Ascending aorta (tissue), 2 donors: ENCODE results near the gene TGM4. TPM values are rescaled to one million over a fixed set of nuclear protein-coding genes. Genes with fewer than 3 reads are reported as not detected.

Experiments used
- DNase-seq, 2 donors: peaks; one replicate each; pipeline ENCODE4 v3.0.0-alpha.2; 2019; ENCODE audit warnings: low spot score in 2 of 2
- H3K27ac ChIP-seq, 2 donors: fragments of 200-600 bp; sonication (generic); one replicate each; pipeline ENCODE4 v1.5.1; 2016 to 2017; ENCODE audit warnings: mild to moderate bottlenecking in 1 of 2
- H3K27me3 ChIP-seq: fragments of 200-600 bp; sonication (generic); one replicate; pipeline ENCODE4 v1.5.1; 2017
- H3K36me3 ChIP-seq, 2 donors: fragments of 200-600 bp; sonication (generic); one replicate each; pipeline ENCODE4 v1.5.1; 2016
- H3K4me1 ChIP-seq, 2 donors: fragments of 200-600 bp; sonication (generic); one replicate each; pipeline ENCODE4 v1.5.1; 2016 to 2017; ENCODE audit warnings: mild to moderate bottlenecking in 1 of 2
- H3K4me3 ChIP-seq, 2 donors: fragments of 200-600 bp; sonication (generic); one replicate each; pipeline ENCODE4 v1.5.1; 2016 to 2017; ENCODE audit warnings: mild to moderate bottlenecking in 1 of 2
- H3K9me3 ChIP-seq, 2 donors: fragments of 200-600 bp; sonication (generic); one replicate each; pipeline ENCODE4 v1.5.1; 2016
- CTCF ChIP-seq, 3 experiments: fragments of 200-600 bp in 2 of 3; fragments of 450-650 bp in 1 of 3; sonication (generic) in 2 of 3; IDR thresholded peaks; one replicate each; pipeline ENCODE4 v1.5.1; 2016 to 2019; ENCODE audit warnings: antibody characterized with exemption in 3 of 3, mild to moderate bottlenecking in 1 of 3, moderate library complexity in 1 of 3
- intact Hi-C: fragments of 100-400 bp; cut with DNase I; formaldehyde crosslinking; loops from one replicate; pipeline ENCODE4 v1.15.1; 2023
- total RNA-seq: library from RNA; depleted of rRNA; stranded (reverse); fragments of >200 nt; gene quantifications from one replicate; pipeline ENCODE4 v1.1.0, GENCODE V29; 2016

Gene TGM4
- total RNA-seq: not detected

- no peak within 1 kb of the TSS for H3K4me3 ChIP-seq
- H3K27ac ChIP-seq: no peak within 1 kb of the TSS
- no peaks in the 10 kb centered on the region for H3K36me3 ChIP-seq
- H3K27me3 ChIP-seq: no peaks in the 10 kb centered on the region
- no peaks in the 10 kb centered on the region for H3K4me1 ChIP-seq
- TF ChIP-seq CTCF (IDR thresholded peaks at IDR 0.05): no peak
- intact Hi-C loops: no loop called here
- no peak for DNase-seq
- no peaks in the 10 kb centered on the region for H3K9me3 ChIP-seq
Observed at GRCh38 chr3:44874308-44874707, at the start of gene TGM4. TSS of gene TGM4 (plus strand) at chr3:44874608. CDS start at chr3:44874679, 71 bp downstream.

- Histone ChIP-seq H3K9me3 (no peaks in the 10 kb centered on the region), H3K4me3 (no peak overlapping the region), H3K36me3 (no peaks in the 10 kb centered on the region), H3K4me1 (no peaks in the 10 kb centered on the region), H3K27me3 (no peaks in the 10 kb centered on the region), H3K27ac (no peak overlapping the region)
- DNase-seq: no peak
- no peak for TF ChIP-seq CTCF (IDR thresholded peaks at IDR 0.05)
- intact Hi-C loops: no loop called here
Observed at GRCh38 chr3:44825264-44825925, 49.0 kb upstream of the TGM4 start.

- intact Hi-C loops: no loop called here
- DNase-seq: no peak
- H3K27me3 ChIP-seq: no peaks in the 10 kb centered on the region
- H3K36me3 ChIP-seq: no peaks in the 10 kb centered on the region
- H3K9me3 ChIP-seq: no peaks in the 10 kb centered on the region
- H3K27ac ChIP-seq: no peak overlapping the region
- no peak for TF ChIP-seq CTCF (IDR thresholded peaks at IDR 0.05)
- no peak overlapping the region for H3K4me3 ChIP-seq
- no peaks in the 10 kb centered on the region for H3K4me1 ChIP-seq
Observed at GRCh38 chr3:44827196-44827595, 47.2 kb upstream of the TGM4 start.

- no peaks in the 10 kb centered on the region for H3K9me3 ChIP-seq
- no peak overlapping the region for H3K4me3 ChIP-seq
- H3K27ac ChIP-seq: no peak overlapping the region
- no peak for TF ChIP-seq CTCF (IDR thresholded peaks at IDR 0.05)
- H3K4me1 ChIP-seq: no peaks in the 10 kb centered on the region
- no peaks in the 10 kb centered on the region for H3K36me3 ChIP-seq
- no peak for DNase-seq
- intact Hi-C loops: no loop called here
- H3K27me3 ChIP-seq: no peaks in the 10 kb centered on the region
Observed at GRCh38 chr3:44831232-44831631, 43.2 kb upstream of the TGM4 start.

DNA sequence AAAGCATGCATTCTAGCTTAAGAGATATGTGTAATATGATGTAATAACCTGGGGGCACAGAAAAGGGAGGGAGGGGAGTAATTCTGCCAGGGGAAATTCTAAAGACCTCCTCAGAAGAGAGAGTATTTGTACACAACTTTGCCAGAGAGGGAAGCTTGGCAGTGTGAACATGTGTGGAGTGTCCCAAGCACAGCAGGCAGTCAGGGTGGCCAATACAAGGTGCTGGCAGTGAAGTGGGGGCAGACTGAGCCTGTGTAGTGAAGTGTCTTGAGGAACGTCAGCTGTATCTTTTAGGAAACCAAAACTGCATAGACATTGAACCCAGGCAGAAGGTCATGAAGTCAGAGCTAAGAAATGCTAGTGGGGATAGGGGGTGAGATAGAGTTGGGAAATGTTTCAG is 42.4 kb upstream of the TGM4 start:
- H3K4me3 ChIP-seq: no peak overlapping the region
- H3K27me3 ChIP-seq: no peaks in the 10 kb centered on the region
- no peak for TF ChIP-seq CTCF (IDR thresholded peaks at IDR 0.05)

DNA sequence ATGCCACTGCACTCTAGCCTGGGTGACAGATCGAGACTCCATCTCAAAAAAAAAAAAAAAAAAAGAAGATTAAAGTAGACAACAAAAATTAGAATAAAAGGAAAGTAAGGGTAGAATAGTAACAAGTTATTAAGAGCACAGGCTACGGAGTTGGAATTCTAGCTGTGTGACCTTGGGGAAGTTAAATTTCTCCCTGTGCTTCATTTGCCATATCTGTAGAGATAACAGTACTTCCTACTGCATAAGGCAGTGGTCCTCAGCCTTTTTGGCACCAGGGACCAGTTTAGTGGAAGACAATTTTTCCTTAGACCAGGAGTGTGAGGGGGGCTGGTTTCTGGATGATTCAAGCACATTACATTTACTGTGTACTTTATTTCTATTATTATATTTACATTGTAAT is 41.4 kb upstream of the TGM4 start:
- no peak for TF ChIP-seq CTCF (IDR thresholded peaks at IDR 0.05)
- intact Hi-C loops: no loop called here
- no peaks in the 10 kb centered on the region for H3K36me3 ChIP-seq

More for the DNA sequence above, 42.4 kb upstream of the TGM4 start:
- Histone ChIP-seq H3K27ac (no peak overlapping the region), H3K36me3 (no peaks in the 10 kb centered on the region), H3K9me3 (peaks cover 0 to 4% of the 10 kb centered on the region in 2 donors), H3K4me1 (no peaks in the 10 kb centered on the region)
- intact Hi-C loops: no loop called here
- no peak for DNase-seq

More for the DNA sequence above, 41.4 kb upstream of the TGM4 start:
- H3K4me1 ChIP-seq: no peaks in the 10 kb centered on the region
- H3K27me3 ChIP-seq: no peaks in the 10 kb centered on the region
- DNase-seq: no peak
- H3K27ac ChIP-seq: no peak overlapping the region
- H3K4me3 ChIP-seq: no peak overlapping the region
- H3K9me3 ChIP-seq: peaks cover 0 to 4% of the 10 kb centered on the region in 2 donors
